ENCODE results near the gene HMSD. TPM values are rescaled to one million over a fixed set of nuclear protein-coding genes. Genes with fewer than 3 reads are reported as not detected.

The HMSD gene
- total and polyA plus RNA-seq, 2 of the 13 experiments (the other 11 are each of a cell fraction or from before 2014, with no cell fraction given): not detected

GRCh38 chr18:63999871-64000270 is 50.8 kb downstream of the HMSD start:
- WGBS (ENCODE audit: low lambda C conversion rate): no CpG with 5 or more reads among the region's 2 CpGs
- no peak overlapping the region for H3K4me2 ChIP-seq (ENCODE audit: low read depth, low read length)
- intact Hi-C loops (cut with micrococcal nuclease; ENCODE audit: unreplicated experiment): no loop called here
- no peak overlapping the region for H3K9ac ChIP-seq (ENCODE audit: insufficient read depth, low read depth, low read length)
- H3K4me1 ChIP-seq (ENCODE audit: insufficient read depth, low read length): no peaks in the 10 kb centered on the region
- BruUV-seq (replicated peaks): no TSS peak
- TF ChIP-seq ZSCAN21 (CRISPR knock-in tag; IDR thresholded peaks at IDR 0.05; ENCODE audit: borderline replicate concordance) (no peak), CCAR2 (optimal IDR thresholded peaks at IDR 0.05; ENCODE audit: low read depth, low read length) (no peak), FOXA1 (IDR thresholded peaks at IDR 0.05) (no peak), FOXA1 (CRISPR knock-in tag; IDR thresholded peaks at IDR 0.05) (no peak), TSC22D2 (CRISPR knock-in tag; IDR thresholded peaks at IDR 0.05; ENCODE audit: borderline replicate concordance) (no peak), ZNF724P (CRISPR knock-in tag; IDR thresholded peaks at IDR 0.05; ENCODE audit: borderline replicate concordance) (no peak), NCOA5 (CRISPR knock-in tag; IDR thresholded peaks at IDR 0.05) (no peak), ZNF33B (CRISPR knock-in tag; IDR thresholded peaks at IDR 0.05) (no peak)
- no peak overlapping the region for H3K4me3 ChIP-seq (replicated peaks in 1 of 3; ENCODE audit: insufficient read depth in 1 of 3, low read depth in 2 of 3, low read length in 3 of 3)
- CTCF ChIA-PET (ENCODE audit: low intra/inter-chr PET ratio, low total read pairs): no interaction called here
- no peaks in the 10 kb centered on the region for H3K79me2 ChIP-seq (ENCODE audit: insufficient read depth, low read length)
- no peak overlapping the region for H3K27ac ChIP-seq (ENCODE audit: extremely low read length, insufficient read depth, low read length)
- FAIRE-seq (no peak), DNase-seq (ENCODE audit: low spot score) (no peak), ATAC-seq (no peak)
- in situ Hi-C loops (cut with HindIII; ENCODE audit: extremely low pct_ligation_motif_present, low pct_unique_long_range_greater_than_20kb): no loop called here
- no peaks in the 10 kb centered on the region; a peak in 1 of 5 replicates for H3K27me3 ChIP-seq (ENCODE audit: control insufficient read depth in 1 of 2, insufficient read depth in 2 of 2, low read length in 2 of 2)
- H4K20me1 ChIP-seq (ENCODE audit: insufficient read depth, low read length): no peaks in the 10 kb centered on the region
- H3K9me3 ChIP-seq (ENCODE audit: low read length): no peaks in the 10 kb centered on the region
- H3K36me3 ChIP-seq (replicated peaks in 1 of 2; ENCODE audit: control insufficient read depth in 1 of 2, insufficient read depth in 2 of 2, low read length in 2 of 2): no peaks in the 10 kb centered on the region
- POLR2A ChIA-PET: no interaction called here
- H2AFZ ChIP-seq (ENCODE audit: low read length): no peak overlapping the region

GRCh38 chr18:64002581-64002980 is 53.5 kb downstream of the HMSD start:
- H3K4me1 ChIP-seq (ENCODE audit: insufficient read depth, low read length): no peaks in the 10 kb centered on the region
- no peak overlapping the region for H2AFZ ChIP-seq (ENCODE audit: low read length)
- H3K36me3 ChIP-seq (replicated peaks in 1 of 2; ENCODE audit: control insufficient read depth in 1 of 2, insufficient read depth in 2 of 2, low read length in 2 of 2): no peaks in the 10 kb centered on the region
- FAIRE-seq (no peak), ATAC-seq (no peak), DNase-seq (ENCODE audit: low spot score) (no peak)
- H3K27me3 ChIP-seq (ENCODE audit: control insufficient read depth in 1 of 2, insufficient read depth in 2 of 2, low read length in 2 of 2): no peaks in the 10 kb centered on the region; a peak in 2 of 5 replicates
- H3K27ac ChIP-seq (ENCODE audit: extremely low read length, insufficient read depth, low read length): no peak overlapping the region
- 78% methylated on average over 9 of the region's 41 CpGs for WGBS (ENCODE audit: low lambda C conversion rate)
- ChIA-PET CTCF (ENCODE audit: low intra/inter-chr PET ratio, low total read pairs) (no interaction called here), POLR2A (no interaction called here)
- no peak overlapping the region for H3K4me2 ChIP-seq (ENCODE audit: low read depth, low read length)
- no peak overlapping the region for H3K4me3 ChIP-seq (replicated peaks in 1 of 3; ENCODE audit: insufficient read depth in 1 of 3, low read depth in 2 of 3, low read length in 3 of 3)
- no peak overlapping the region for H3K9ac ChIP-seq (ENCODE audit: insufficient read depth, low read depth, low read length)
- no TSS peak for BruUV-seq (replicated peaks)
- no peaks in the 10 kb centered on the region for H3K79me2 ChIP-seq (ENCODE audit: insufficient read depth, low read length)
- in situ Hi-C loops (cut with HindIII; ENCODE audit: extremely low pct_ligation_motif_present, low pct_unique_long_range_greater_than_20kb): no loop called here
- H3K9me3 ChIP-seq (ENCODE audit: low read length): no peaks in the 10 kb centered on the region
- intact Hi-C loops (cut with micrococcal nuclease; ENCODE audit: unreplicated experiment): no loop called here
- no peaks in the 10 kb centered on the region for H4K20me1 ChIP-seq (ENCODE audit: insufficient read depth, low read length)
- no peak for TF ChIP-seq ZFY (CRISPR knock-in tag; IDR thresholded peaks at IDR 0.05)
- TF ChIP-seq ZNF646 (CRISPR knock-in tag; IDR thresholded peaks at IDR 0.05): no peak
- TF ChIP-seq PBX3 (CRISPR knock-in tag; IDR thresholded peaks at IDR 0.05; ENCODE audit: borderline replicate concordance): no peak
